ENCODE results near the gene CACHD1. TPM values are rescaled to one million over a fixed set of nuclear protein-coding genes. Genes with fewer than 3 reads are reported as not detected.

Gene CACHD1
- total and polyA plus RNA-seq, 2 of the 8 experiments (the other 6 are each of a cell fraction or from before 2014, with no cell fraction given): 22.2 to 42.5 TPM

DNA sequence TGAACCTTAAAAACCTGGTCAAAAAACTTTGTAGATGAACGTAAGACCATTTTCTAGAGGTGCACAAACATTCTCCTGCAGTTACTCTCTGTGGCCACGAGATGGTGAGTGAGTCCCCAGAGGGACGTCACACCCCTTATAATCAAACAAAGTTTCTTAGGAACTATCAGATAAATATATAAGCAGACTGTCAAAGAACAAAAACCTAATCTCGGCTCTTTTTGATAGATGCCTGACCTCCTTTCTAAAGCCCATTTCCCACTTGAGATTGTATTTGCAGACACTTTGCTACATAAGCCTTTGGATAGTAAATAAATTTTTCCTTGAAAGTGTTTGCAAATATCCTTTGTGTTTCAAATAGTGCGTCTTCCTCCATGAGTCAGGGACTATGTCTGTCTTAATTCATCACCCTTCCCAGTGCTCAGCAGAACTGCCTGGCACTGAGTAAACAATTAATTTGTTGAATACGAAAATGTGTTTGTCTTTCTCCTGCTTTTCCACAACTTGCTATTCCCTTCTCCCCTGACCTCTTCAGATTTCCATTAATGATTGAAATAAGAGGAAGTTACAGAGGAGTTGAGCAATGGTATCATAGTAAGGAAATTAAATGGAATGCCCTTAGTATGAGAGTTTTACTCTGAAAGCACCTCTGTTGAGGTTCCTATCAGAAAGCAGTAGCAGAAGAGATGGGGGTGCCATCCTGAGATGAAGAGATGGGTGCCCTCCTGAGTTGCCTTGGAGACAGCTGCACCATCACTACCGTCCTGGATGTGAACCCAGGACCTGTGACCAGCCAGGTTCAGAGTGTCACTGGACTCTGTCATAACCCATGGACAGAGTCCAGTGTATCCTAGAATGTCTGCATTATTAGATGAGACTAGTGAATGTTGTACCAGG is 217.1 kb downstream of the CACHD1 start:
- ChIA-PET POLR2A (ENCODE audit: partially characterized antibody) (no interaction called here), CTCF (ENCODE audit: partially characterized antibody) (interaction anchor here (2.2 to 5.3 kb wide), 2 partner anchors 11 to 137 kb away, joined by 14 to 26 read pairs; no protein-coding TSS in a partner anchor)
- WGBS, 2 experiments (ENCODE audit: extremely low coverage in 1 of 2, insufficient coverage in 1 of 2, insufficient read length in 1 of 2, insufficient replicate concordance in 2 of 2, low coverage in 1 of 2, low lambda C conversion rate in 2 of 2, missing lambda C conversion rate in 1 of 2): 64% methylated on average over 7 of the region's 7 CpGs; no CpG with 5 or more reads in 1 of the 2 experiments
- H2AK5ac ChIP-seq (ENCODE audit: low read depth, low read length): no peak overlapping the region
- FAIRE-seq: peak; percentile 96
- no peak overlapping the region for H2BK20ac ChIP-seq (ENCODE audit: low read length)
- H3K23me2 ChIP-seq (ENCODE audit: low read depth, low read length): no peaks in the 10 kb centered on the region
- no peak overlapping the region for H2AFZ ChIP-seq (ENCODE audit: low read length)
- H2BK5ac ChIP-seq (ENCODE audit: low read depth, low read length): no peak overlapping the region
- H4K8ac ChIP-seq (ENCODE audit: extremely low read depth, insufficient read depth, low read length): no peak overlapping the region
- peaks cover 11 to 82% (median 51%) of the 10 kb centered on the region in 4 experiments for H3K36me3 ChIP-seq (ENCODE audit: control insufficient read depth in 2 of 4, insufficient read depth in 4 of 4, low read length in 3 of 4)
- no peak overlapping the region for H3K56ac ChIP-seq (replicated peaks; ENCODE audit: insufficient read length, low read depth, low read length)
- H3K4me1 ChIP-seq (replicated peaks in 1 of 4; ENCODE audit: control insufficient read depth in 3 of 4, insufficient read depth in 4 of 4, low read length in 3 of 4): peaks cover 0 to 5% (median 2%) of the 10 kb centered on the region in 4 experiments; a peak in 3 of 7 replicates
- H3K4me2 ChIP-seq (ENCODE audit: insufficient read depth in 1 of 2, low read depth in 2 of 2, low read length in 2 of 2): no peak overlapping the region
- H3K4me3 ChIP-seq (ENCODE audit: extremely low read depth in 1 of 4, insufficient read depth in 2 of 4, low read depth in 3 of 4, low read length in 4 of 4): no peak overlapping the region
- no peak overlapping the region for H2BK15ac ChIP-seq (ENCODE audit: low read length)
- no peaks in the 10 kb centered on the region for H3K9me3 ChIP-seq (ENCODE audit: insufficient read depth in 2 of 2, low read depth in 1 of 2, low read length in 1 of 2)
- H3K27ac ChIP-seq (ENCODE audit: low read depth, low read length): no peak overlapping the region
- DNase-seq (ENCODE audit: low read depth in 1 of 2, low spot score in 2 of 2): no peak
- no peak overlapping the region for H3K14ac ChIP-seq (ENCODE audit: insufficient read length)
- H3K79me1 ChIP-seq (ENCODE audit: low read depth, low read length): no peaks in the 10 kb centered on the region
- H3K23ac ChIP-seq (ENCODE audit: insufficient read length): no peak overlapping the region
- no peak overlapping the region for H4K91ac ChIP-seq (replicated peaks; ENCODE audit: insufficient read length, low read length)
- H3K27me3 ChIP-seq (replicated peaks in 1 of 4; ENCODE audit: control insufficient read depth in 3 of 4, extremely low read depth in 1 of 4, insufficient read depth in 3 of 4, low read length in 3 of 4): no peaks in the 10 kb centered on the region
- peaks cover 0 to 2% of the 10 kb centered on the region in 2 experiments for H4K20me1 ChIP-seq (replicated peaks in 1 of 2; ENCODE audit: control insufficient read depth in 1 of 2, insufficient read depth in 2 of 2, low read length in 2 of 2)
- no peak overlapping the region for H2BK120ac ChIP-seq (replicated peaks; ENCODE audit: low read depth, low read length)
- H3K9ac ChIP-seq (replicated peaks in 1 of 4; ENCODE audit: extremely low read depth in 1 of 4, low read depth in 3 of 4, low read length in 3 of 4): no peak overlapping the region; a peak in 1 of 7 replicates
- no peak overlapping the region for H4K5ac ChIP-seq (ENCODE audit: insufficient read length, low read depth, low read length)
- no peak overlapping the region for H3K18ac ChIP-seq (ENCODE audit: extremely low read depth, low read length)
- no peak overlapping the region for H2BK12ac ChIP-seq (ENCODE audit: low read depth, low read length)
- no peak overlapping the region for H3K4ac ChIP-seq (replicated peaks; ENCODE audit: insufficient read length, low read depth, low read length)
- no peaks in the 10 kb centered on the region for H3K79me2 ChIP-seq (ENCODE audit: control insufficient read depth in 1 of 2, insufficient read depth in 2 of 2, low read length in 2 of 2)
- no peak for TF ChIP-seq KDM4A (IDR thresholded peaks at IDR 0.05; ENCODE audit: low read depth, low read length, severe bottlenecking)

Measured in H1 (cell line).